ENCODE data around the gene DTNA.

- TF ChIP-seq CTCF (conservative IDR thresholded peaks at IDR 0.05; ENCODE audit: low read depth, low read length) (no peak), EZH2 (IDR thresholded peaks at IDR 0.05; ENCODE audit: low read length, unreplicated experiment) (no peak)
Observed at GRCh38 chr18:34772887-34773286, 62.8 kb downstream of the DTNA start.

All from PC-3 (cell line).